Measurements from ENCODE around the gene RAD51B.
"Not testable (repeated sequence)": the region's sequence is repeated elsewhere in the genome, so short reads cannot be mapped to it uniquely, and the experiment has no call there.

The RAD51B gene

DNA sequence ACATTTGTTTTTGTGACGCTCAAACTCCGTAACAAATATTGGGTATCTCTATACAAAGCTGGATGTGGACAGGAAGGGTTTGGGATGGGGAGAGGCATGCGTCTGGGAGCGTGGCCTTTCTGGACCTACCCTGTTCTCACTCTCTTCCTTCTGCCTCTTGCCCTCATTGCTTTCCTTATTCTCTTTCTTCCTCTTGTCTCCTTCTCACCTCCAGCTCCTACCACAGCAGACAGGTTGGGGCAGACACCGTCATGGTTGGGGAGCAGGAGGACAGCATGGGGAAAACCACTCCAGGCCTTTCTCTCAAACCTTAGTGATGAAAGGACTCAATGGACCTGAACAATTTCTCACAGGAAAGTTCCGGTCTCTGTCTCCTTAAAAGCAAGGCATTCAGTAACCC, 465.3 kb downstream of the RAD51B start:
- H3K4me3 ChIP-seq = no peak overlapping the region
- H3K27ac ChIP-seq = peak overlapping the region in 20 of 21 experiments; percentile 43 to 91 (median 77)

DNA sequence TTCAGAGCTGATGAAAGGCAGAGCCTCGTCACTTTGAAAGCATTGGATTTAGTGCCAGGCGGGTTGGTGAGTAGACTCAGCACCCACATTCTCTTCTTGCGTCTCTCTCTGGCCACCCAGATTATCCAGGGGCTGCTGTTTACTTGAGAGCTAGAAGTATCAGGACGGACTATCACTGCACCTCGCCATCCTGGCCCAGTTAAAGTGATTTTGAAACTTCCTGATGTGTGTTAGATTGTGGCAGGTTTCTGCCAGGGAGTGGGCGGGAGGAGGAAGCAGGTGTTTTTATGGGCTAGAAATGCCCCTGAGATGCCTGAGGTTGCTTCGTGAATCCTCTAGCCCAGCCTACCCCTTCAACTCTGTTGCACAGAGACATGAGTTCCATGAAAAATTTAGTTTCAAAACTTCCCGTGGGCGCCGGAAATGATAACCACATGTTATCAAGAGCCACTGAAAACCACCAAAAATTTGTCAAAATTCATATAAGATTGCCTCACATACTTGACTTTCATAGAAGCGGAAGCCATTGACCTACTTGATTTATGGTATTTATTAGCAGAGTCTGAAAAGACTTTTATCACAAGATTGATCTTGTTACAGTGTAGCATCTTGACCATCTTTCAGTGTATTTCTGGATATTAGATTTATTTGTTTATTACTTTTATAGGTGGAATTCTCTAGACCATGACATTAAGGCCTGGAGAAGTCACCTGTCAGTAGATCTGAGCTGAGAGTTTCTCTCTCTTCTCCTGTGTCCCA, 466.0 kb downstream of the RAD51B start:
- Histone ChIP-seq H3K27ac (peak overlapping the region in 20 of 21 experiments; percentile 43 to 91 (median 77)), H3K4me3 (no peak overlapping the region)

- peak overlapping the region in 12 of 21 experiments; percentile 2 to 91 (median 69) for H3K27ac ChIP-seq
- no peak overlapping the region for H3K4me3 ChIP-seq
These were observed 467.1 kb downstream of the RAD51B start for GRCh38 chr14:68286667-68287066.

DNA sequence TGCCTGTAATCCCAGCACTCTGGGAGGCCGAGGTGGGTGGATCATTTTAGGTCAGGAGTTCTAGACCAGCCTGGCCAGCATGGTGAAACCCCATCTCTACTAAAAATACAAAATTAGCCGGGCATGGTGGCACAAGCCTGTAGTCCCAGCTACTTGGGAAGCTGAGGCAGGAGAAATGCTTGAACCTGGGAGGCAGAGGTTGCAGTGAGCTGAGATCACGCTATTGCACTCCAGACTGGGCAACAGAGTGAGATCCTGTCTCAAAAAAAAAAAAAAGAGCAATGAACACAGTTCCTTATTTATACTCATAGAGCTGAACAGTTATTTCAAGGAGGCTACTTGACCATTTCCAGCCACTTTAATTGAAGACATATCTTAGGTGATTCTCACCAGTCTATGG, 469.9 kb downstream of the RAD51B start:
- H3K27ac ChIP-seq, H3K4me3 ChIP-seq: not testable (repeated sequence)

DNA sequence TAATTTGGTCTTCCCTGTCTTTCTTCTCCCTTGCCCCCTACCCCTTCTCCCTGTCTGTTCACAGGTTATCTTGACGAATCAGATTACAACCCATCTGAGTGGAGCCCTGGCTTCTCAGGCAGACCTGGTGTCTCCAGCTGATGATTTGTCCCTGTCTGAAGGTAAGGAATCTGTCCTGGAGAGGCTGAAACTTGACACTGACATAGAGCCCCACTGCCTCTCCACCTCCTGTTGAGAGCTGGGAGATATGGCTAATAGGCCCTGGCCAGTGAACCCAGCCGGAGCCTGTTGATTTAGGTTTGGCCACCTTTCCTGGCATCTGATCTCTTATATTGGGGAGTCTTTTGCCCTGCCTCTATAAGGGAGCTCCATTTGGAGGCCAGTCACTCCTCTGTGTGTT, 472.2 kb downstream of the RAD51B start:
- Histone ChIP-seq H3K4me3 (no peak overlapping the region), H3K27ac (peak overlapping the region in 14 of 21 experiments; percentile 2 to 83 (median 57))

- peak overlapping the region in 19 of 21 experiments; percentile 1 to 83 (median 58) for H3K27ac ChIP-seq
These were observed 473.0 kb downstream of the RAD51B start for GRCh38 chr14:68292441-68293215.

DNA sequence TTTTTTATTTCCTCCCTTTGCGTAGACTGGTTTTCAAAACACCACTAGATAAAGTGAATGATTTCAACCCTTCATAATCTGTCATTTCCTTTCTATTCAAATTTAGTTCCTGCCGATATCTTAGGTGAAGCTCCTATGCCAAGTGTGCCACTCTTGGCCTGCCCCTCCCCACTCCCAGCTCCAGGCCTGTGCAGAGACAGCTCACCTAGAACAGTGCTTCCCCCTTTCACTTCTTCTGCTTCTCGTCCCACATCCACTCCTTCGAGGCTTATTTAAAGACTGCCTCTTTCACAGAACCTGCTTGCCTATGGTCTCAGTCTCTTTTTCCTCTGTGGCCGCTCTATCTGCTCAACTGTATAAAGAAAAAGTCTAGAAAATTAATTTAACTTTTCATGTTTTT, 473.8 kb downstream of the RAD51B start:
- Histone ChIP-seq H3K4me3 (no peak overlapping the region), H3K27ac (peak overlapping the region in 19 of 21 experiments; percentile 1 to 83 (median 56))

More at GRCh38 chr14:68292441-68293215, 473.0 kb downstream of the RAD51B start:
- no peak overlapping the region for H3K4me3 ChIP-seq

- Histone ChIP-seq H3K4me3 (no peak overlapping the region), H3K27ac (peak overlapping the region in 7 of 21 experiments; percentile 2 to 71 (median 29))
These were observed 475.8 kb downstream of the RAD51B start for GRCh38 chr14:68295316-68295816.

GRCh38 chr14:68297039-68297438, 477.5 kb downstream of the RAD51B start:
- peak overlapping the region in 4 of 21 experiments; percentile 15 to 71 (median 46) for H3K27ac ChIP-seq
- no peak overlapping the region for H3K4me3 ChIP-seq

GRCh38 chr14:68297876-68298468, 478.4 kb downstream of the RAD51B start:
- peak overlapping the region in 10 of 21 experiments; percentile 13 to 78 (median 37) for H3K27ac ChIP-seq
- H3K4me3 ChIP-seq = no peak overlapping the region

DNA sequence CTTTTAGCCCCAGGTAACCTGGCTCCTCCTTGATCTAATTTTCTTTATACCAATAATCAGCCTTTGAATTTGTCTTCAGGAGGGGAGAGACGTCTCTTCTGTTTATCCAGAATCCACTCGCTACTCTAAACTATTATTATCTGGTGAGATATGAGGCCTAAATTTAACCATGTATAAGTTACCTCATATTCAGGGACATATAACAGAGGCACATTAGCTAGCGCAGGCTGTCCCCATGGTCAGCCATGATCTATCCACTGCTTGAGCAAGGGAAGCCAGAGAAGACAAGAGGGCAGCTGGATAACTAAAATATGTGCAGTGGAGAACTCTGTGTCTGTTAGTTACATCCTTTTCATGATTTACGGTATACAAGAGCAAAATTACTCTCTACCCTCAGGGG, 481.0 kb downstream of the RAD51B start:
- no peak overlapping the region for H3K27ac ChIP-seq
- H3K4me3 ChIP-seq = no peak overlapping the region

DNA sequence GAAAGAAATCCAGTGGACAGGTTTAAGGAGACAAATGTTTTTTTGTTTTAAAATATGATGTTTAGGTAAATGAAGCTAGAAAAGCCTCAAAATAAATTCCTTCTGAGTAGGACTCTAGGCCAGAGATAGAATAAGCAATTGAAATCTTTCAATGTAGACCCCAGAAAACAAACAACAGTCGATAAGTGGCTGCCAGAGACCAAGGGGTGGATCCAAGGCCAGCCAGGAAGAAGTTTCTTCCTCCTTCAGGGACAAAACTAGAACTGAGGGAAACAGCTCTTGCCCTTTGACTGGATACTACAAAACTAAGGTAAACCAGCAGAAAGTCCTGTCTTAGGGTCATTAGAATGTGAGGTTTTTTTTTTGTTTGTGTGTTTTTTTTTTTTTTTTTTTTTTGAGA, 481.6 kb downstream of the RAD51B start:
- Histone ChIP-seq H3K27ac (no peak overlapping the region), H3K4me3 (no peak overlapping the region)

GRCh38 chr14:68302938-68303337, 483.4 kb downstream of the RAD51B start:
- not testable (repeated sequence) for H3K4me3 ChIP-seq, H3K27ac ChIP-seq

GRCh38 chr14:68305738-68306137, 486.2 kb downstream of the RAD51B start:
- peak overlapping the region in 2 of 21 experiments; percentile 1 to 10 for H3K27ac ChIP-seq
- H3K4me3 ChIP-seq = no peak overlapping the region

GRCh38 chr14:68306265-68306933, 486.8 kb downstream of the RAD51B start:
- Histone ChIP-seq H3K27ac (peak overlapping the region in 11 of 21 experiments; percentile 10 to 80 (median 72)), H3K4me3 (no peak overlapping the region)

GRCh38 chr14:68306934-68307789, 487.6 kb downstream of the RAD51B start:
- peak overlapping the region in 18 of 21 experiments; percentile 10 to 80 (median 55) for H3K27ac ChIP-seq

DNA sequence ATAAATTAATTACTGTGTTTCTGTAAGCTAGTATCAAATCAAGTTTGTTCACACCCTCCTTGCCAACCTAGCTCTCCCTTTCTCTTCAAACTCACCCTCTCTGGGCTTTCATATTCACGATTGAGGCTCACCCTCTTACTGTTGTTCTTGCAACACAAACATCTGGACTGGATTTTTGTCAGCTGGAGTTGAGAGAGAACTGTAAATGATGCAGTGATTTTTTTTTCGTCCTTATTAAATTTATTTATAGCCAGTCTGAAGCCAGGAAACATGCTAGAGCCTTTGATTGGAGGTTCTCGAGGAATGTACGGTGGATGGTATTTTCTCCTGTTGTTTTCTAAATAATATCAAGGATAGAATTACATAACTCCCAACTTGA, 488.2 kb downstream of the RAD51B start:
- H3K4me3 ChIP-seq = no peak overlapping the region
- H3K27ac ChIP-seq = peak overlapping the region in 18 of 21 experiments; percentile 10 to 80 (median 62)

More at GRCh38 chr14:68306934-68307789, 487.6 kb downstream of the RAD51B start:
- H3K4me3 ChIP-seq = no peak overlapping the region

GRCh38 chr14:68308726-68309520, 489.3 kb downstream of the RAD51B start:
- H3K27ac ChIP-seq = peak overlapping the region in 17 of 21 experiments; percentile 22 to 80 (median 65)
- H3K4me3 ChIP-seq = no peak overlapping the region

All from skin epidermis (tissue), 12 donors.